ENCODE measurements around the gene TIAM2. TPM values are rescaled to one million over a fixed set of nuclear protein-coding genes. Genes with fewer than 3 reads are reported as not detected.
A peak's percentile ranks its signal among the peaks of the same experiment; 100 is the strongest.

Gene TIAM2
- total RNA-seq, 1 donor from 2014 or later, result 2.4 TPM

DNA sequence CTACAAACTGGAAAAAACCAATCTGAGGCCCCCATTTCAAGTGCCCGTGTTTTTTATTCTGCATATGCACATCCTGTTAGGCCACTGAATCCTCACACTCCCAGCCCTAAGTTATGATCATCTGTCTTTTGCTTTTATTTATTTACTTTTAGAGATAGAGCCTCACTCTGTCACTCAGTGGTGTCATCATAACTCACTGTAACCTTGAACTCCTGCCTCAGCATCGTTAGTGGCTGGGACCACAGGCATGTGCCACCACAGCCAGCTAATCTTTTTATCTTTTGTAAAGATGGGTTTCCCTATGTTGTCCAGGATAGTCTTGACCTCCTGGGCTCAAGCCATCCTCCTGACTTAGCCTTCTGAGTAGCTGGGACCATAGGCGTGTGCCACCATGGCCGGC lies 239.1 kb downstream of the TIAM2 start:
- no peak for DNase-seq (ENCODE audit: low read depth)

DNA sequence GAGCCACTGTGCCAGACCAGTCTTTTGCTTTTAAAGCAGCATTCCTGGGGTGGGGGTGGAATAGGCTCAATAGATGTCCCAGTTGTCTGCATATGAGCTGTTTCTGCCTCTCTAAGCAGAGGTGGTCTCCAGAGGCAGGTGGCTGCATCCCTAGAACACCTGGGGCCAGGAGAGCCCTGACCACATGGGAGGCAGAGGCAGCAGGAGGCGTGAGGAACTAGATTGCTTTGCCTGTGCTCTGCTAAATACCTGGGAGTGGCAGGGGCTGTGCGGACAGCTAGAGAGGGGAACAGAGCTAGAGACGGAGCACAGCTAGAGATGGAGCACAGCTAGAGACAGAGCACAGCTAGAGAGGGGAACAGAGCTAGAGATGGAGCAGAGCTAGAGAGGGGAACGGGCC lies 239.6 kb downstream of the TIAM2 start:
- Histone ChIP-seq H3K4me3 (ENCODE audit: low read depth, low read length) (no peak overlapping the region), H3K36me3 (ENCODE audit: control insufficient read depth, insufficient read depth, low read length) (no peaks in the 10 kb centered on the region), H3K27me3 (ENCODE audit: control insufficient read depth, insufficient read depth, low read length) (no peaks in the 10 kb centered on the region)
- no peak for FAIRE-seq
- no peak for DNase-seq (ENCODE audit: low read depth)
- TF ChIP-seq, protein P1, sequence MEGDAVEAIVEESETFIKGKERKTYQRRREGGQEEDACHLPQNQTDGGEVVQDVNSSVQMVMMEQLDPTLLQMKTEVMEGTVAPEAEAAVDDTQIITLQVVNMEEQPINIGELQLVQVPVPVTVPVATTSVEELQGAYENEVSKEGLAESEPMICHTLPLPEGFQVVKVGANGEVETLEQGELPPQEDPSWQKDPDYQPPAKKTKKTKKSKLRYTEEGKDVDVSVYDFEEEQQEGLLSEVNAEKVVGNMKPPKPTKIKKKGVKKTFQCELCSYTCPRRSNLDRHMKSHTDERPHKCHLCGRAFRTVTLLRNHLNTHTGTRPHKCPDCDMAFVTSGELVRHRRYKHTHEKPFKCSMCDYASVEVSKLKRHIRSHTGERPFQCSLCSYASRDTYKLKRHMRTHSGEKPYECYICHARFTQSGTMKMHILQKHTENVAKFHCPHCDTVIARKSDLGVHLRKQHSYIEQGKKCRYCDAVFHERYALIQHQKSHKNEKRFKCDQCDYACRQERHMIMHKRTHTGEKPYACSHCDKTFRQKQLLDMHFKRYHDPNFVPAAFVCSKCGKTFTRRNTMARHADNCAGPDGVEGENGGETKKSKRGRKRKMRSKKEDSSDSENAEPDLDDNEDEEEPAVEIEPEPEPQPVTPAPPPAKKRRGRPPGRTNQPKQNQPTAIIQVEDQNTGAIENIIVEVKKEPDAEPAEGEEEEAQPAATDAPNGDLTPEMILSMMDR (IDR thresholded peaks at IDR 0.05; ENCODE audit: insufficient read depth, low read length, severe bottlenecking), result no peak

More for the DNA sequence above, 239.1 kb downstream of the TIAM2 start:
- Histone ChIP-seq H3K27me3 (ENCODE audit: control insufficient read depth, insufficient read depth, low read length) (no peaks in the 10 kb centered on the region), H3K4me3 (ENCODE audit: low read depth, low read length) (no peak overlapping the region), H3K36me3 (ENCODE audit: control insufficient read depth, insufficient read depth, low read length) (no peaks in the 10 kb centered on the region)
- FAIRE-seq, result no peak
- TF ChIP-seq, protein P1 (IDR thresholded peaks at IDR 0.05; ENCODE audit: insufficient read depth, low read length, severe bottlenecking), result no peak

DNA sequence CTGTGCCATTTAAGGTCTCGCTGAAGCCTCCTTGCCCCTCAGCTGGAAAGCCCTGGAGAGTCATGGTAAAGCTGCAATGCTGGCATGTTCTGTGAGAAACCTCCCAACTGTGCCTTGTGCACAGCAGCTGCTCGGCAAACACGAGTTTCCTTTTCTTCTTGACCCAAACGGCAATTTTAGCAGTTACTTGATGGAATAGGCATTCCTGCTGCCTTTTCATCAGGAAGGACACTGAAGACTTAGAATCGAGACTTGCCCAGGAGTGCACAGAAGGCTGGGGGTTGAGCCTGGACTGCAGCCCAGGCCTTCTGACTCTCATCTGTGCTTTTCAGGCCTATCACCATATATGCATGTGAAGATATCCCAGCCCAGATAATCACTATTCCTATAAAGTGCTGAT lies 240.0 kb downstream of the TIAM2 start:
- H3K4me3 ChIP-seq (ENCODE audit: low read depth, low read length), result no peak overlapping the region
- FAIRE-seq (no peak), DNase-seq (ENCODE audit: low read depth) (no peak)
- H3K36me3 ChIP-seq (ENCODE audit: control insufficient read depth, insufficient read depth, low read length), result no peaks in the 10 kb centered on the region
- TF ChIP-seq, protein P1 (IDR thresholded peaks at IDR 0.05; ENCODE audit: insufficient read depth, low read length, severe bottlenecking), result no peak
- H3K27me3 ChIP-seq (ENCODE audit: control insufficient read depth, insufficient read depth, low read length), result no peaks in the 10 kb centered on the region

DNA sequence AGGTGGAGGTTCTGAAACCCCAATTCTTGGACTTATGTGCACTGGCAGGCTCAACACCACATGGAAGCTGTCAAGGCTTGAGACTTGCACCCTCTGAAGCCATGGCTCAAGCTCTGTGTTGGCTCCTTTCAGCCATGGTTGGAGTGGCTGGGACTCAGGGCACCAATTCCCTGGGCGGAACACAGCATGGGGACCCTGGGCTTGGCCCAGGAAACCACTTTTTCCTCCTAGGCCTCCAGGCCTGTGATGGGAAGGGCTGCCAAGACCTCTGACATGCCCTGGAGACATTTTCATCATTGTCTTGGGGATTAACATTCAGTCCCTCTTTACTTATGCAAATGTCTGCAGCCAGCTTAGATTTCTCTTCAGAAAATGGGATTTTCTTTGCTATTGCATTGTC lies 242.5 kb downstream of the TIAM2 start:
- TF ChIP-seq, protein P1 (IDR thresholded peaks at IDR 0.05; ENCODE audit: insufficient read depth, low read length, severe bottlenecking), result no peak
- no peaks in the 10 kb centered on the region for H3K36me3 ChIP-seq (ENCODE audit: control insufficient read depth, insufficient read depth, low read length)
- H3K27me3 ChIP-seq (ENCODE audit: control insufficient read depth, insufficient read depth, low read length), result no peaks in the 10 kb centered on the region
- H3K4me3 ChIP-seq (ENCODE audit: low read depth, low read length), result no peak overlapping the region
- DNase-seq (ENCODE audit: low read depth) (no peak), FAIRE-seq (no peak)

DNA sequence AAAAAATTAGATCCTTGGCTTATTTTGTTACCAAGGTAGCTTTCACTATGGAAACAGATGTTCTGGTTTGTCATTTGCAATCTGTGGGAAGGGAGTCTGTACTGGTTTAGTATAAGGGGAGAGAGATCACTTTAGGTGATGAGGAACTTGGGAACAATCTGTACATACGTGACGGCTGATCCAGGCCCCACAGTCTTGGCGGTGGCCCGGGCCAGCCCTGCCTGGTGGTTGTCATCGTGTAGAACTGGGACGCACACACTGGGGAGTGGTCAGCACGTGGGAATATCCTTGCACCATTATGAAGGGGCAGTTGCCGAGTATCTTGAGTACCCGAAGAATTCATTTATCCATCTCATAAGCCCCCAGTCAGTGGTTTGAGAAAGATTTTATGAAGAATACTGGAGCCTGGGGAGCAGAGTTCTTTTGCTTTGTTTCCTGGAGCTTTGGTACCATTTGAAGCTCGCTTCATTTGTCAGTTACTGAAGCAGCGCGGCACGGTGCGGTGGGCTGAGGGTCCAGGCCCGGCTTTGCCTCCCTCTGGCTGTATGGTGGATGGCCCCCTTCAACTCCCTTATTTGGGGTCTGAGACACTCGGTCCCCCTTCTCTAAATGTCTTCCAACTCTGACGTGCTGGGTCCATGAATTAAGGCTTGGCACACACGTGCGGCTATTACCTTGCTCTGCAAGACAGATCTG lies 245.9 kb downstream of the TIAM2 start:
- no peak for DNase-seq (ENCODE audit: low read depth)
- Histone ChIP-seq H3K36me3 (ENCODE audit: control insufficient read depth, insufficient read depth, low read length) (no peaks in the 10 kb centered on the region), H3K27me3 (ENCODE audit: control insufficient read depth, insufficient read depth, low read length) (no peaks in the 10 kb centered on the region), H3K4me3 (ENCODE audit: low read depth, low read length) (no peak overlapping the region)
- TF ChIP-seq, protein P1 (IDR thresholded peaks at IDR 0.05; ENCODE audit: insufficient read depth, low read length, severe bottlenecking), result no peak
- FAIRE-seq, result peak; percentile 18

DNA sequence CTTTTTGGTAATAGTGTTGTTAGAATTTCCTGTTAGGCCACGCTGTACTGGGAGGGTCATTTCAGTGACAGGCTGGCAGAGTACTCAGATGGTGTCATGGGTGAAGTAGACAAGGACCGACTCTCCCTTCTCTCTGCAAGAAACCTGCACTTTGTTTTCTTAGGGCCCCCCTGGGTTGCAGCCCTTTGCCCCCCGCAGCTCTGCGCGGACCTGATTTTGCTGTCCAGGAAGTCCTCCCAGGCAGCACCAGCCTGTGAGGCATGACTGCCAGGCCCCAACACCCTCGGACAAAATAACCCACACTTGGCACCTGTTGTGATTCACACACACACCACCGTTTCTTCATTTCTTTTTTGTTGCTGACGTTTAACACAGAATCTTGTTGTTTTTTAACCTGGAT lies 246.9 kb downstream of the TIAM2 start:
- Histone ChIP-seq H3K36me3 (ENCODE audit: control insufficient read depth, insufficient read depth, low read length) (no peaks in the 10 kb centered on the region), H3K27me3 (ENCODE audit: control insufficient read depth, insufficient read depth, low read length) (no peaks in the 10 kb centered on the region), H3K4me3 (ENCODE audit: low read depth, low read length) (no peak overlapping the region)
- no peak for DNase-seq (ENCODE audit: low read depth)
- TF ChIP-seq, protein P1 (IDR thresholded peaks at IDR 0.05; ENCODE audit: insufficient read depth, low read length, severe bottlenecking), result no peak
- no peak for FAIRE-seq
